ENCODE results near the gene HNRNPL. TPM values are rescaled to one million over a fixed set of nuclear protein-coding genes. Genes with fewer than 3 reads are reported as not detected.

Gene HNRNPL
- total RNA-seq, 1 experiment from 2014 or later, result 710 TPM

GRCh38 chr19:38840583-38840968 is 9.2 kb downstream of the HNRNPL start:
- no peak for DNase-seq
- H2BK12ac ChIP-seq (ENCODE audit: insufficient read length, low read depth, low read length), result no peak overlapping the region
- no peak overlapping the region for H2AK5ac ChIP-seq (ENCODE audit: insufficient read length, low read length)
- H3K4me2 ChIP-seq (ENCODE audit: insufficient read depth, insufficient read length, low read length), result no peak overlapping the region
- no peak overlapping the region for H4K5ac ChIP-seq (ENCODE audit: insufficient read length, low read depth, low read length)
- H3K9me3 ChIP-seq (ENCODE audit: control insufficient read depth, low read depth, low read length), result no peaks in the 10 kb centered on the region
- WGBS (ENCODE audit: extremely low coverage, insufficient read length, low lambda C conversion rate), result no CpG with 5 or more reads among the region's 5 CpGs
- H2BK120ac ChIP-seq (ENCODE audit: low read depth, low read length, poor library complexity, severe bottlenecking), result no peak overlapping the region
- TF ChIP-seq CTCF (conservative IDR thresholded peaks at IDR 0.05), result no peak
- Mint-ChIP-seq H3K4me1 (peaks cover 4 to 7% of the 10 kb centered on the region in 2 experiments; a peak in 3 of 4 replicates), H3K27ac (peak overlapping the region in 1 of 3 experiments; percentile 71; a peak in 2 of 7 replicates), H3K36me3 (ENCODE audit: insufficient read depth in 1 of 3, low read depth in 3 of 3) (peaks cover 91 to 99% (median 97%) of the 10 kb centered on the region in 3 experiments), H3K4me3 (no peak overlapping the region; a peak in 1 of 5 replicates), H3K9me3 (no peaks in the 10 kb centered on the region; a peak in 1 of 5 replicates), H3K27me3 (ENCODE audit: low read depth) (peaks cover 2% of the 10 kb centered on the region; the same call in 1 of the 2 replicates)
- H3K27ac ChIP-seq (ENCODE audit: insufficient read length, low read depth, low read length), result no peak overlapping the region
- no peaks in the 10 kb centered on the region for H3K27me3 ChIP-seq (ENCODE audit: insufficient read depth, low read length)
- no peak overlapping the region for H2BK15ac ChIP-seq (ENCODE audit: low read depth, low read length)
- H3K23ac ChIP-seq (ENCODE audit: insufficient read length, low read depth, low read length), result no peak overlapping the region
- no peak overlapping the region for H2BK20ac ChIP-seq (ENCODE audit: low read depth, low read length, poor library complexity, severe bottlenecking)
- H3K56ac ChIP-seq (ENCODE audit: insufficient read length, low read depth, low read length), result no peak overlapping the region
- no peak overlapping the region for H4K91ac ChIP-seq (ENCODE audit: insufficient read length, low read depth, low read length)
- H3K79me1 ChIP-seq (ENCODE audit: insufficient read depth, low read depth, low read length, poor library complexity, severe bottlenecking), result peaks cover 3% of the 10 kb centered on the region
- H3K14ac ChIP-seq (ENCODE audit: insufficient read depth, low read length), result no peak overlapping the region
- H3T11ph ChIP-seq (ENCODE audit: low read length), result no peak overlapping the region
- no peak overlapping the region for H3K18ac ChIP-seq (ENCODE audit: insufficient read length, low read depth, low read length)
- H4K20me1 ChIP-seq (ENCODE audit: control insufficient read depth, insufficient read depth, insufficient read length), result peaks cover 2% of the 10 kb centered on the region
- H3K9ac ChIP-seq (ENCODE audit: extremely low read depth, insufficient read length, low read length), result no peak overlapping the region
- H3K79me2 ChIP-seq (ENCODE audit: insufficient read depth, low read length), result no peaks in the 10 kb centered on the region
- H3K23me2 ChIP-seq (ENCODE audit: insufficient read length, low read depth, low read length, poor library complexity, severe bottlenecking), result no peaks in the 10 kb centered on the region
- H2BK5ac ChIP-seq (ENCODE audit: insufficient read length, low read length), result no peak overlapping the region
- no peak overlapping the region for H4K8ac ChIP-seq (replicated peaks; ENCODE audit: insufficient read length, low read depth, low read length)
- no peak overlapping the region for H2AFZ ChIP-seq (ENCODE audit: low read length)
- no peaks in the 10 kb centered on the region for H3K4me1 ChIP-seq (ENCODE audit: insufficient read depth, low read length)
- no peak overlapping the region for H3K4ac ChIP-seq (ENCODE audit: low read depth, low read length)
